ENCODE measurements around the gene KIAA1217. TPM values are rescaled to one million over a fixed set of nuclear protein-coding genes. Genes with fewer than 3 reads are reported as not detected.

Gene KIAA1217
- total RNA-seq, 1 donor from 2014 or later: 73.2 TPM

- Mint-ChIP-seq H3K27me3 (no peaks in the 10 kb centered on the region), H3K36me3 (peaks cover 5% of the 10 kb centered on the region), H3K9me3 (no peaks in the 10 kb centered on the region), H3K4me3 (peak overlapping the region; percentile 12), H3K27ac (no peak overlapping the region), H3K4me1 (ENCODE audit: unreplicated experiment) (peaks cover 41% of the 10 kb centered on the region)
- TF ChIP-seq CTCF (conservative IDR thresholded peaks at IDR 0.05): no peak
- DNase-seq (ENCODE audit: extremely low spot score, unreplicated experiment): no peak
Observed at GRCh38 chr10:24358022-24358421, 149.1 kb downstream of the KIAA1217 start.

GRCh38 chr10:24360282-24361127 is 151.6 kb downstream of the KIAA1217 start:
- no peak for DNase-seq (ENCODE audit: extremely low spot score, unreplicated experiment)
- no peaks in the 10 kb centered on the region for H3K9me3 Mint-ChIP-seq
- peak overlapping the region; percentile 76 for H3K27ac Mint-ChIP-seq
- H3K4me1 Mint-ChIP-seq (ENCODE audit: unreplicated experiment): peaks cover 29% of the 10 kb centered on the region
- TF ChIP-seq CTCF (conservative IDR thresholded peaks at IDR 0.05): peak; percentile 88
- H3K36me3 Mint-ChIP-seq: peaks cover 13% of the 10 kb centered on the region
- no peaks in the 10 kb centered on the region for H3K27me3 Mint-ChIP-seq
- H3K4me3 Mint-ChIP-seq: peak overlapping the region; percentile 32

GRCh38 chr10:24363070-24363469 is 154.1 kb downstream of the KIAA1217 start:
- Mint-ChIP-seq H3K27me3 (no peaks in the 10 kb centered on the region), H3K27ac (no peak overlapping the region), H3K4me3 (no peak overlapping the region)

DNA sequence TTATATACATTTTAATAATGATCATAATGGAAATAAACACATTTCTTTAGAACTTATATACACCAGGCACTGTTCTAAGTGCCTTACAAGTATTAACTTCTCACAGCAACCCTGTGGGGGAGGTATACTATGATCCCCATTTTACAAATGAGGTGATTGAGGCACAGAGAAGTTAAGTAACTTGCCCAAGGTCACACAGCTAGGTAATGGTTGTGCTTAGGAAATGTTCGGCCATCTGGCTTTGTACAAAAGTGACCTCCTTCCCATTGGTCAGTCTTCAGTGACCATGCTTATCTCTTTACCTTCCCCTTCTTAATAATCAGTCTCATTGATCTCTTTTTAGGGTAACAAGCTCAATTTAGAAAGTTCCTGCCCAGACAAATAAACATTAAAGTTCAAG is 158.8 kb downstream of the KIAA1217 start:
- Mint-ChIP-seq H3K4me3 (no peak overlapping the region), H3K27me3 (no peaks in the 10 kb centered on the region), H3K4me1 (ENCODE audit: unreplicated experiment) (no peaks in the 10 kb centered on the region), H3K27ac (no peak overlapping the region), H3K9me3 (peaks cover 8% of the 10 kb centered on the region), H3K36me3 (peaks cover 39% of the 10 kb centered on the region)
- no peak for TF ChIP-seq CTCF (conservative IDR thresholded peaks at IDR 0.05)
- DNase-seq (ENCODE audit: extremely low spot score, unreplicated experiment): no peak

More at GRCh38 chr10:24363070-24363469, 154.1 kb downstream of the KIAA1217 start:
- H3K4me1 Mint-ChIP-seq (ENCODE audit: unreplicated experiment): peaks cover 18% of the 10 kb centered on the region
- no peaks in the 10 kb centered on the region for H3K9me3 Mint-ChIP-seq
- no peak for TF ChIP-seq CTCF (conservative IDR thresholded peaks at IDR 0.05)
- no peak for DNase-seq (ENCODE audit: extremely low spot score, unreplicated experiment)
- peaks cover 16% of the 10 kb centered on the region for H3K36me3 Mint-ChIP-seq

GRCh38 chr10:24370877-24371276 is 161.9 kb downstream of the KIAA1217 start:
- Mint-ChIP-seq H3K4me3 (no peak overlapping the region), H3K4me1 (ENCODE audit: unreplicated experiment) (peaks cover 8% of the 10 kb centered on the region), H3K36me3 (peaks cover 41% of the 10 kb centered on the region)

More at GRCh38 chr10:24370877-24371276, 161.9 kb downstream of the KIAA1217 start:
- Mint-ChIP-seq H3K9me3 (peaks cover 8% of the 10 kb centered on the region), H3K27me3 (no peaks in the 10 kb centered on the region), H3K27ac (no peak overlapping the region)
- no peak for DNase-seq (ENCODE audit: extremely low spot score, unreplicated experiment)
- TF ChIP-seq CTCF (conservative IDR thresholded peaks at IDR 0.05): no peak
